ENCODE results near the gene ZNF488. TPM values are rescaled to one million over a fixed set of nuclear protein-coding genes. Genes with fewer than 3 reads are reported as not detected.

Gene ZNF488
- total and polyA plus RNA-seq, 8 donors: 0.43 to 15.1 (median 0.62) TPM; not detected in 2

DNA sequence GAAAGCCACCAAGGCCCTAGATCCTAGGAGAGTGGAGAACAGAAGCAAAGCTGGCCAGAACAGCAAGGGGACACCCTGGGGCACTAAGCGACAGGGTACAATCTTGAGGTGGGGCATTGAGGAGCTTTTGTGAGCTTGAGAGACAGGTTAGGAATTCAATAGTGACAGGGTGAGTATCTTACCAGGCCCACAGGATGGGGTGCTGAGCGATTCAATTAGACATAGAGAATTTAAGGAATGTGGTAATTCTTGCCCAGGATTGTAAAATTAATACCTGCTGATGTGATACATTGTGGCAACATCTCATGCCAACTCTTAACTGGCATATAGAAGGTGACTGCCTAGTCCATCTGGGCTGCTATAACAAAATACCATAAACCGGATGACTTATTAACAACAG, 21.9 kb downstream of the ZNF488 start:
- WGBS, 5 donors: 87 to 94% (median 92%) methylated on average over 3 of the region's 3 CpGs
- Histone ChIP-seq H3K27ac (no peak overlapping the region), H3K27me3 (no peaks in the 10 kb centered on the region), H3K9me3 (no peaks in the 10 kb centered on the region), H3K4me1 (no peaks in the 10 kb centered on the region), H3K4me3 (no peak overlapping the region), H3K36me3 (no peaks in the 10 kb centered on the region)
- intact Hi-C loops (cut with DNase I; ENCODE audit: low total_unique reads): no loop called here
- TF ChIP-seq EP300 (IDR thresholded peaks at IDR 0.05) (no peak), POLR2AphosphoS5 (IDR thresholded peaks at IDR 0.05) (no peak), POLR2A (IDR thresholded peaks at IDR 0.05) (no peak)
- TF ChIP-seq, protein P1, sequence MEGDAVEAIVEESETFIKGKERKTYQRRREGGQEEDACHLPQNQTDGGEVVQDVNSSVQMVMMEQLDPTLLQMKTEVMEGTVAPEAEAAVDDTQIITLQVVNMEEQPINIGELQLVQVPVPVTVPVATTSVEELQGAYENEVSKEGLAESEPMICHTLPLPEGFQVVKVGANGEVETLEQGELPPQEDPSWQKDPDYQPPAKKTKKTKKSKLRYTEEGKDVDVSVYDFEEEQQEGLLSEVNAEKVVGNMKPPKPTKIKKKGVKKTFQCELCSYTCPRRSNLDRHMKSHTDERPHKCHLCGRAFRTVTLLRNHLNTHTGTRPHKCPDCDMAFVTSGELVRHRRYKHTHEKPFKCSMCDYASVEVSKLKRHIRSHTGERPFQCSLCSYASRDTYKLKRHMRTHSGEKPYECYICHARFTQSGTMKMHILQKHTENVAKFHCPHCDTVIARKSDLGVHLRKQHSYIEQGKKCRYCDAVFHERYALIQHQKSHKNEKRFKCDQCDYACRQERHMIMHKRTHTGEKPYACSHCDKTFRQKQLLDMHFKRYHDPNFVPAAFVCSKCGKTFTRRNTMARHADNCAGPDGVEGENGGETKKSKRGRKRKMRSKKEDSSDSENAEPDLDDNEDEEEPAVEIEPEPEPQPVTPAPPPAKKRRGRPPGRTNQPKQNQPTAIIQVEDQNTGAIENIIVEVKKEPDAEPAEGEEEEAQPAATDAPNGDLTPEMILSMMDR (IDR thresholded peaks at IDR 0.05): no peak
- DNase-seq: no peak

DNA sequence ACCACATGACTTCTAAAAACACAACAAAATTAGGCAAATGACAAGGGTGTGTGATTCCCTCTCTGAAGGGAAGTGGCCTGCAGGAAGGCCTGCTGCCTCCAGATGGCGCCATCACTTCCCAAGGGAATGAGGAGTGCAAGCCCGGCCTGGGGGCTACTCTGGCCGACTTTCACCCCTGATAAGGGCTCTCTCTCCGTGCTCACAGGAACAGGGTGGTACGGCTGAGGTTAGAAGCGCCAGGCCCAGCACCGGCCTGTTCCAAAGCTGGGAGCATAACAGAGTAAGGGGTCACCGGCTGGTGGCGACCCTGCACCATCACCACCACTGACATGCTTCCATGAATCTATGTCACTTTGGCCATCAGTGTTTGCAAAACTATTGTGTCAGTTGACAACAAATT, 22.8 kb downstream of the ZNF488 start:
- 14 to 58% (median 54%) methylated on average over 2 to 9 of the region's 9 CpGs for WGBS, 5 donors
- DNase-seq: peak; percentile 38 to 64
- no peaks in the 10 kb centered on the region for H3K9me3 ChIP-seq
- no peaks in the 10 kb centered on the region for H3K36me3 ChIP-seq
- intact Hi-C loops (cut with DNase I; ENCODE audit: low total_unique reads): no loop called here
- H3K27me3 ChIP-seq: no peaks in the 10 kb centered on the region
- H3K4me1 ChIP-seq: no peaks in the 10 kb centered on the region
- H3K4me3 ChIP-seq: no peak overlapping the region
- H3K27ac ChIP-seq: no peak overlapping the region
- no peak for TF ChIP-seq EP300 (IDR thresholded peaks at IDR 0.05)
- TF ChIP-seq, protein P1 (IDR thresholded peaks at IDR 0.05): peak in 5 of 7 experiments; percentile 40 to 61 (median 53)

DNA sequence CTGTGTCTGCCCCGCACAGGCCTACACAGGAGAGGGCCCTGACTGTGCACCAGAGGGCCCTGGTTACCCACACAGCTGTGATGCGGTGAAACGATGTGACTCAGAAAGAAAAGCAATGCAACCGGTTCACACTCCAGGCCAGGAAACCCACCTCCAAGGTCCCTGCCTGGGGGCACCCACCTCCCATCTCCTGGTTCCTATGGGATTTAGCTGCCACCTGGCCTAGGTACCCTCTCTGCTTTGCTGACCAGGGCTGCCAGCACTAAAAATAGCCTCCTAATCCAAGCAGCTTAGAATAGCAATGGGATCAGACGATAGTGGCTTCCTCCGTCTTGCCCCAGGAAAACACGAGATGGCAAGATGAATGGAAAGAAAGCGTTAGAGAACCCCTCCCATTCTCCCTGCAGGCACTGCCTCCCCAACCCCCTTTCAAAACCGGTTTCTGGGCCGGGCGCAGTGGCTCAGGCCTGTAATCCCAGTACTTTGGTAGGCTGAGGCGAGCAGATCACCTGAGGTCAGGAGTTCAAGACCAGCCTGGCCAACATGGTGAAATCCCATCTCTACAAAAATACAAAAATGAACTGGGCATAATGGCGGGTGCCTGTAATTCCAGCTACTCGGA, 23.6 kb downstream of the ZNF488 start:
- DNase-seq: peak in 1 of 2 donors; percentile 19
- TF ChIP-seq EP300 (IDR thresholded peaks at IDR 0.05) (no peak), POLR2A (IDR thresholded peaks at IDR 0.05) (no peak), POLR2AphosphoS5 (IDR thresholded peaks at IDR 0.05) (no peak)
- TF ChIP-seq, protein P1 (IDR thresholded peaks at IDR 0.05): no peak
- H3K36me3 ChIP-seq: no peaks in the 10 kb centered on the region
- intact Hi-C loops (cut with DNase I; ENCODE audit: low total_unique reads): no loop called here
- no peak overlapping the region for H3K4me3 ChIP-seq
- H3K27ac ChIP-seq: no peak overlapping the region
- H3K4me1 ChIP-seq: no peaks in the 10 kb centered on the region
- H3K9me3 ChIP-seq: no peaks in the 10 kb centered on the region
- WGBS, 5 donors: 81 to 91% (median 86%) methylated on average over 14 of the region's 14 CpGs
- H3K27me3 ChIP-seq: no peaks in the 10 kb centered on the region

DNA sequence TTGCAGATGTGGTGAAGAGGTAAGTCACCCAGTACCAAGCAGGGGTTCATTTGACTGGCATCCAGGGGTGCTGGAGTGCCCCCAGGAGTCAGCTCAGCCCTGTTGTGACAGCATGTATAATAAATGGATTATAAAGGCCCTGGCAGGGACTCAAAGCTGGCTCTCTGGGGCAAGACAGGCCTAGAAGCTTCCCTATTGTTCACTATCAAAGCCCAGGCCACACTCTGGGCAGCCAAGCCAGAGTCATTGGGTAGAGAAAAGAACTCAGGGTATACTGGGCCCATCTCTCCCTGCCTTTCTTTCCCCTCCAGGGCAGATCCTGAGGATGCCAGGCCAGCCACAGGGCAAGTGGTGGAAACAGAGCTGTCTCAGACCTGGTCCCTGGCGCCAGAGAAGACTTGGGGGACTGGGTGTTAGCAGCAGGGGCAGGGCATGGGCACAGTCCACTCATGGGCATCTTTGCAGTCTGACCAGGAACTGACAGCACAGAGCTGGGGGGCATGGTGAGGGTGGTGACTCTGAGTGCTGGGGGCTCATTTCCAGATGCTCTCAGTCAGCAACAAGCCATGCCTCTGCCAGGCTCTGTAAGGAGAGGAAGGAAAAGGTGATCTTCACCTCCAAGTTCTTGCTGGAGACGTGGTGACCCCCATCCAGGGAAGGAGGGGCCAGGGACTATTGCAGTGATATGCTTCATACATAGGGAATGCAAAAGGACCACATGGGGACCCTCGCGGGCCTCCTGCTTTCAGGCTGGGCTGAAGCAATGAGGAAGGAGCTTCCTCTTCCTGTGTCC, 24.3 kb downstream of the ZNF488 start:
- Histone ChIP-seq H3K4me3 (no peak overlapping the region), H3K36me3 (no peaks in the 10 kb centered on the region), H3K9me3 (no peaks in the 10 kb centered on the region), H3K27ac (no peak overlapping the region), H3K27me3 (no peaks in the 10 kb centered on the region), H3K4me1 (no peaks in the 10 kb centered on the region)
- TF ChIP-seq, protein P1 (IDR thresholded peaks at IDR 0.05): no peak
- intact Hi-C loops (cut with DNase I; ENCODE audit: low total_unique reads): no loop called here
- 63 to 83% (median 78%) methylated on average over 3 to 4 of the region's 4 CpGs for WGBS, 5 donors
- no peak for DNase-seq
